GM18867 (cell line): ENCODE measurements around the gene C1orf53.

Experiments used
- ATAC-seq: cut with Tn5 transposase; IDR thresholded peaks from one replicate; pipeline ENCODE4 v1.9.1; 2021; ENCODE audit warnings: mild to moderate bottlenecking, moderate library complexity; ENCODE audit not compliant: unreplicated experiment

The C1orf53 gene

GRCh38 chr1:197907846-197908616 lies 5.6 kb downstream of the C1orf53 start:
- no peak for ATAC-seq

DNA sequence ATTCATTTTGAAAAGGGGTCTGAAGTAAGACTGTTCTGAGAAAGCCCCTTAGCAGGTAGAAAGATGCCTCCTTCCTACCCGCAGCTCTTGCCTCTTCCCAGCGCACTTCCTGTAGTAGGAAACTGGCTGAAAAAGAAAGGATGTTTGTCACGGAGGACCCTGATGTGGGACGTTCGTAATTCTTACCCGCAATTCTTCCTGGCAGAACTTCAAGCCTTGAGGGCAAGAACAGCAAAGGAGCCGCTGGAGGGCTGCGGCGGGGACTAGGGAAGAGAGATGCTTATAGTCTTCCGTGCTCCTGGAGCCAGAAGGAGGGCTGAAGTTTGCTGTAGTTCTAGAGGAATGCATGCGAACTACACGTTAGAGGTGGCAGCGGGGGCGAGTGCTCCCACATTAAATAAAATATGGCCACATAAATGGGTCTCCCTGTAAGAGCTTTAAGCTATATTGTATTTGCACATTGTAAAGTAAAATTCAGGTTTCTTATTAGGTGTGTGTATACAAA lies 6.3 kb downstream of the C1orf53 start:
- no peak for ATAC-seq

DNA sequence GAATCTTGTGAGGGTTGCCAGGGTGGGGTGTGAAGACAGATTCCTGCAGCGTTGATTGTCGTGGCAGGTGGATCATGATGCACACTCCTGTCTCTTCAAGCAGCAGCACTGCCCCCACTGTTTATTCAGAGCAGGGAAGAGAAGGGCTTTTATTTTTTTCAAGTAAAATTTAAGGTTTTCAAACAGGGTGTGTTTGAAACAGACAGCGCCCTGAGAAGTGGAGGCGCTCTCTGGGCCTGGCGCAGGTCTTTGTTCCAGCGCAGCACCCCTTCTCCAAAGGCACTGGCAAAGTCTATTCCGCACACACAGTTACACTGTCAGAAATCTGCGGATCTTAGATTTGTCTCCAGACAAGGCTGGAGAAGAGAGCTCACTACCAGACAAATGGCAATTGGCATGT lies 7.0 kb downstream of the C1orf53 start:
- ATAC-seq, result no peak

DNA sequence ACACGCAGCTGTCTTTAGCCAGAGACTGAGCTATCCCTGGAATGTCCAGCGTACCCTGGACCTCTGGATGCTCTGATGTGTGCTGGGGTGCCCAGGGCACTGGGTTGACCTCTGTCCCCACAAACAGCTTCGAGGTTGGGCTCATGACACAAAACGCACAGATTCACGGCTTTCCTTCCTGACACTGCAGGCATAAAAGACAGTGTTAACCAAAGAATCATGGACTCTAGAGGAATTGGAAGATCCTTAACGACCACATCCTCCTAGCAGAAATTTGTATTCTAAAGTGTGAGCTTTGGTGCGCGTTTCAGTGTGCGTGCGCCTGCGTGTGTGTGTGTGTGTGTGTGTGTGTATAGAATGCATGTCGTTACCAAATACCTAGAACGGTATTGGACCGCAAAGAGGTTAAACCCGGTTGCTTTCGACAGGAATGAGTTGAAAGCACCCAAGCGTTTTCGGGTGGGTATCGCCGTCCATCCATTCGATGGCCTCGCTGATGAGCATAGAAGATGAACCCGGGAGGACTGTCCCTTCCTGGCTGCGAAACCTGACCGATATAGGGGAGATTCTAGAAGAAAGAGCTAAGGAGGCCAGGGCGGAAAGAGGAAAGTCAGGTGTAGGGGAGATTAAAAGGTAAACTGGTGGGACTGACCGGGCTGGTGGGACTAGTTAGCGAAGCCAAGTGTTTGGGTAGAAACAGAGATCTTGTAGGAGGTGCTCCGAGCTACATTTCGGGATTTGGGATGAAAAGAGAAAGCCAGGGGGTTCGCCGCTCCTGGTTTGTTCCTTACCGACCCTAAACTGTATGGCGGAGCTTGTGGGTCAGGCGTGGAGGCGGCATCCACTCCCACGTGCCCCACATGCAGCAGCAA lies 7.9 kb downstream of the C1orf53 start:
- no peak for ATAC-seq

DNA sequence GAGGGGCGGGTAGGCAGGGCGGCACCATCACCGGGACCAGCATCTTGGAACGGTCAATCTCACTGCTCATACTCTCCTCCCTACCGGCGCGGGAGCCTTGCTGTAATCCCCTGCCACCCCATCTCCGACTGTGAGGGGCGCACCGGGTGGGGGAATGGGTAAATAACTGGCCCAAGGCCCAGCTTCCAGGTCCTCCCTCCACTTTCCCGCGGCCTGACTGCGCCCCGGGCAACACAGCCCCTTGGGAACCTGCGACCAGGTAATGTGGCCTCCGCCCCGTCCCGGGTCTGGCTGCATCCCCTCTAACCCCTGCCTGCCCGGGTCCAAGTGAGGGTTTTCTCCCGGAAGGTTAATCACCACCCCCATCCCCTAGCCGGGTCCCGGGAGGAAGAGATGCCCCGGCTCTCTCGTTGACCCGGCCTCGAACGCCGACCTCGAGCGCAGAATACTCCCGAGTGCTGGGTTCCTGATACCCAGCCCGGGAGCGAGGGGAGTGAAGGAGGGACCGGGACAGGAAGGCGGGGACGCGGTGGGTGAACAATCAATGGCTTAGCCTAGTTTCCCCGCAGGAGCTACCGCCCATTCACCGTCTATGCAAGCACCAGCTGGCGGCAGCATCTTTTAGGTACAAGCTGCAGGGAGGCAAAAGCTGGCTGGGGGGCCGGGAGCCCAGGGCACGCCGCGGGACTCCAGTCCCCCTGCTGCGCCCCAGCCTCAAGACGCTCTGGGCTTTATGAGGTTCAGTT lies 8.9 kb downstream of the C1orf53 start:
- ATAC-seq, result no peak

DNA sequence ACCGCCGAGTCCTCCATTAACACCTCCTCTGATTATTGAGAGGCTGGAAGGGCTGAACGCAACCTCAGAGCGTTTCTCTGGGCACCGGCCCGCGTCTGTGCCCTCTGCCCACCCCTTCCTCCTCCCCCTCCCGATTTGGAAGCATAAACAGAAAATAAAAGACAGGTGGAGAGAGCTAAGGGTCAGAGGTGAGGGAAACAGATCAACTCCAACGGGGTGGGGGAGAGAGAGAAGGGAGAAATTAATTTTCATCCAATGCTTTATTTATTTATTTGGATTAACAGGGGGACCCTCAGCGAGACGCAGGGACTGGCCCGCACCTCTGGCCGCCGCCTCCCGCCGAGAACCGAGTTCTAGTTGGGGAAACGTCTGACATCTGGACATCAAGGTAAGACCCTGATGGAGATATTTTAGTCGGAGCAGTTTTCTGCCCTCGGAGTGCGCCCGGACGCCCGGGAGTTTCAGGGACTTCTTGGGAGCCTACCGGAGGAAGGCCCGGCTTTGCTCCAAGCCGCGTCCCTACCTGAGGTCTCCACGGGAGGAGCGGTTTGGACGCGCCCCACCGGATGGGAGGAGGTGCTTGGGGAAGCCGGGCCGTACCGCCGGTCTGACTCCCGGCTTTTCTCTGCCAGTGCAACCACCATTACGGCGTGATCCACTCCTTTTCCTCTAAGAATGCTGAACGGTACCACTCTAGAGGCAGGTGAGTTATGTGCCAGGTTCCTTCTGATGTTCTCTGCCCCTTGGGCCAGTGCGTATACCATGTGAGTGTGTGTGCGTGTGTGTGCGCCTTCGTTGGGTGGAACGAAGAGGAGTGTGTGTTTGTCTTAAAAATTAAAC lies 9.6 kb downstream of the C1orf53 start:
- ATAC-seq, result no peak

- no peak for ATAC-seq
Observed at GRCh38 chr1:197912739-197913494, 10.5 kb downstream of the C1orf53 start.

GRCh38 chr1:197913495-197914276 lies 11.3 kb downstream of the C1orf53 start:
- ATAC-seq, result no peak

DNA sequence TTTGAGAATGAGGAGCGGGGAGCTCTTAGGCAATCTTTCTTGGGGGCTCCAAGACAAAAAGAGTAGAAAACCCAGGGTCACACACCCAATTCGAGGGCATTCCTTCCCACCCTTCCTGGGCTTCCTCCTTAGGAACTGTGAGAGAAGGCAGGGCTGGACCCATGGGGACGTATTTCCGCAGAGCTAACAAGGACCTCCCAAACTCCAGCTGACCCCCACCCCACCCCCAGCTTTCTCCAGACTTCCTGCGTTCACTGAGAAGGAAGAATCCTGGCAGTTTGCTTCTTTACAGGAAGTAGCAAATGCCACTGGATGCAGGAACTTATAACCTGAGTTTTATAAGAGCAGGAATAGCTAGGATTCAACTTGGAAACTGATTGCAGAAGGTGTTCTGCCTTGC lies 12.1 kb downstream of the C1orf53 start:
- ATAC-seq, result no peak

GRCh38 chr1:197915260-197915861 lies 12.9 kb downstream of the C1orf53 start:
- no peak for ATAC-seq

DNA sequence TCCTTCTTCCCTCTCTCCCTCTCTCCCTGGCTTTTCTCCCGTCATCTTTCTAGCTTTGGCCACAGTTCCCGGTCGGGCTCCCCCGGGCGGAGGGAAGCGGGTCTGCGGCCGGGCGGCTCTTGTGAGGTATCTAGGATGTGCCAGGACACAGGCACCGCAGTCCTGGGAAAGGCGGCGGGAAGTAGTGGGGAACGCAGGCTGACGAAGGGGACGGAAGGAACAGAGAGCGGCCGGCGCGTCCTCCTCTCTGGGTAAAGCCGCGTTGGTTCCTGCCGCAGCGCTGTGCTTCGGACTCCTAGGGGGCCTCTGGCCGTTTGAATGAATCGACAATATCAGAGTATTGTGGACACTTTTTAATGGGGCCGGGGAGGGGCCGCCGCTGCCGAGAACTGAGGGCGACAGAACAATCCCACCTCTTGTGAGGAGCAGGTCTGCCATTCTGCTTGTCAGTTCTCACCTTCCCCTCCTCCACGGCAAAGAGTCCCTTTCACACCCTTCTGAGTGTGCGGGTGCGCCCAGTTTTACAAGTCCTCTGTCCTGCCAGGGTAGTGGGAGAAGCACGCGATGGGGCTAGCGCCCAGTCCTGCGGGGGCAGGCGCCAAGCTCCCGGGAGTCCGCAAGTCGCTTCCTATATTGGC lies 13.6 kb downstream of the C1orf53 start:
- no peak for ATAC-seq

- ATAC-seq, result no peak
Observed at GRCh38 chr1:197916500-197916983, 14.1 kb downstream of the C1orf53 start.

DNA sequence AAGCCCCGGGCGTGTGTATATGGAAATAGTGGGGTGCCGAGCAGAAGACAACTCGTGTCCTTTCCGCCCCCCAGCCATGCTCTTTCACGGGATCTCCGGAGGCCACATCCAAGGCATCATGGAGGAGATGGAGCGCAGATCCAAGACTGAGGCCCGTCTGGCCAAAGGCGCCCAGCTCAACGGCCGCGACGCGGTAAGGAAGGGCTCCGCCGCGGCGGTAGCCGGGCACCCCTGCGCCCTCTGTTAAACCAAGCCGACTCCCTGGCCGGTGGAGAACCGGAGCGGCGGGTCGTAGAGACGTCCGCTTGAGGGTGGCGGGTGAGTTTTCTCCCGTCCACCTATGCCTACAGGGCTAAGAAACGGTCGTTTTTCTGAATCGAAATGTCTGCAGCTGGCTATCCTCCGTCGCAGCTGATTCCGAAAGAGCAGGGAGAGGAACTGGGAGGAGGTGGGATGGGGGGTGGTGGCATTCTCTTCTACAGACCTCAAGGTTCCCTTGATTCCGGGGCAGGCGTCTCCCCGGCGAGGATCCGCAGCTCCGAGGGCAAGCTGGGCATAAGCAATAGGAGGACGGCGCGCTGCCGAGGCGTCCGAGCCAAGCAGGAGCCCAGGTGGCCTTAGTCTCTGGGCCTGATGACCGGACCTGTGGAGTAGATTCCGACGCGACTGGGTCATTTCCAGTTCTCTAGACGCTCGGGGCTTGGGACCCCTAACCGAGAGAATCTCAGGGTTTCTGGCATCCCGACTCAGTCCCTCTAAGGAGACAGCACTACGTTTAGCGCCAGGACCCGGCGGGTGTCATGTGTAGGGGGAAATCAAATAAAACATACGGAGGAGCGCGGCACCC lies 15.6 kb downstream of the C1orf53 start:
- no peak for ATAC-seq

GRCh38 chr1:197918807-197919345 lies 16.4 kb downstream of the C1orf53 start:
- no peak for ATAC-seq

- no peak for ATAC-seq
Observed at GRCh38 chr1:197919346-197920066, 17.1 kb downstream of the C1orf53 start.

DNA sequence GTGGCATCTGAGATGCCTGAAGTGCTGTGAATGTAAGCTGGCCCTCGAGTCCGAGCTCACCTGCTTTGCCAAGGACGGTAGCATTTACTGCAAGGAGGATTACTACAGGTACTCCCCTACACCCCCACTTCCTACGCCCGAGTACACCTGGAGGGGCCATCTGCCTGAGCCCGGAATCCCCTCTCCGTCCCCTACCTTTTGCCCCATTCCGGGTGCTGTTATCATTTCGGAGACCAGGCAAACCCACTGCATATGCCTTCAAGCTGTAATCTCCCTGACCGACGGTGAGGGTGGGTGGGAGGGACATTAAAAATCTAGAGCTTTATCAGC lies 17.6 kb downstream of the C1orf53 start:
- ATAC-seq, result no peak
